SU-DHL-6 (cell line): ENCODE results near the gene PTDSS2.
"Not testable (repeated sequence)": the region's sequence is repeated elsewhere in the genome, so short reads cannot be mapped to it uniquely, and the experiment has no call there.

ENCODE experiments used
- H2AFZ ChIP-seq: fragments of 200-600 bp; sonication (generic); 2 replicates; pipeline ENCODE4 v1.6.1; 2014; ENCODE audit warnings: low read depth, mild to moderate bottlenecking, moderate library complexity, mixed read lengths, antibody characterized with exemption, low read length; ENCODE audit not compliant: severe bottlenecking
- H3F3A ChIP-seq: fragments of 200-600 bp; shearing (Covaris generic); 2 replicates; pipeline ENCODE4 v1.6.0; 2016; ENCODE audit warnings: antibody characterized with exemption, mild to moderate bottlenecking; ENCODE audit not compliant: insufficient read depth
- H3K27ac ChIP-seq: fragments of 200-600 bp; sonication (generic); 2 replicates; pipeline ENCODE4 v1.5.1; 2016; ENCODE audit warnings: low read depth, mild to moderate bottlenecking, low read length, moderate library complexity, mixed read lengths
- H3K27me3 ChIP-seq: fragments of 200-600 bp; sonication (generic), shearing (Covaris generic); 2 replicates; pipeline ENCODE4 v1.6.0; 2014; ENCODE audit warnings: mild to moderate bottlenecking, low read length
- H3K36me3 ChIP-seq: fragments of 200-600 bp; sonication (generic); 2 replicates; pipeline ENCODE4 v1.6.1; 2014; ENCODE audit warnings: mild to moderate bottlenecking, low read length, mixed read lengths
- H3K4me2 ChIP-seq: fragments of 300-600, 200-600 bp; shearing (Covaris generic), sonication (generic); 2 replicates; pipeline ENCODE4 v1.6.0; 2014; ENCODE audit warnings: low read length, low read depth, mild to moderate bottlenecking; ENCODE audit not compliant: poor library complexity, severe bottlenecking
- H3K4me3 ChIP-seq: fragments of 200-600 bp; sonication (generic); 2 replicates; pipeline ENCODE4 v1.5.1; 2014; ENCODE audit warnings: antibody characterized with exemption, low read length, mild to moderate bottlenecking, mixed read lengths; ENCODE audit not compliant: insufficient read depth, poor library complexity, severe bottlenecking
- H3K79me2 ChIP-seq: fragments of 200-600 bp; sonication (generic); 2 replicates; pipeline ENCODE4 v1.6.1; 2014; ENCODE audit warnings: mild to moderate bottlenecking, low read length, moderate library complexity; ENCODE audit not compliant: insufficient read depth
- H3K9ac ChIP-seq: fragments of 200-600 bp; sonication (generic); 2 replicates; pipeline ENCODE4 v1.7.0; 2014; ENCODE audit warnings: mild to moderate bottlenecking, low read length
- H3K9me2 ChIP-seq: fragments of 200-600 bp; sonication (generic); replicated peaks from 2 replicates; pipeline ENCODE4 v1.6.1; 2014; ENCODE audit warnings: low read length; ENCODE audit not compliant: insufficient read depth
- H3K9me3 ChIP-seq: fragments of 200-600 bp; sonication (generic); 2 replicates; pipeline ENCODE4 v1.6.1; 2014; ENCODE audit warnings: low read length, mixed read lengths; ENCODE audit not compliant: insufficient read depth
- H4K20me1 ChIP-seq: fragments of 200-600 bp; sonication (generic); 2 replicates; pipeline ENCODE4 v1.6.1; 2014; ENCODE audit warnings: low read depth, mild to moderate bottlenecking, antibody characterized with exemption, low read length, moderate library complexity, mixed read lengths
- EZH2phosphoT487 ChIP-seq: fragments of 200-600 bp; sonication (generic), shearing (Covaris generic); conservative IDR thresholded peaks from 2 replicates; pipeline ENCODE4 v1.6.1; 2018; ENCODE audit warnings: mild to moderate bottlenecking, antibody characterized with exemption, low read length, moderate library complexity, mixed read lengths
- TF ChIP-seq, protein P1 (sequence below): fragments of 200-600 bp; sonication (generic); IDR thresholded peaks from one replicate; pipeline ENCODE4 v1.5.1; 2017; ENCODE audit warnings: antibody characterized with exemption, mild to moderate bottlenecking, low read length, moderate library complexity; ENCODE audit not compliant: insufficient read depth, poor library complexity, severe bottlenecking

The PTDSS2 gene

DNA sequence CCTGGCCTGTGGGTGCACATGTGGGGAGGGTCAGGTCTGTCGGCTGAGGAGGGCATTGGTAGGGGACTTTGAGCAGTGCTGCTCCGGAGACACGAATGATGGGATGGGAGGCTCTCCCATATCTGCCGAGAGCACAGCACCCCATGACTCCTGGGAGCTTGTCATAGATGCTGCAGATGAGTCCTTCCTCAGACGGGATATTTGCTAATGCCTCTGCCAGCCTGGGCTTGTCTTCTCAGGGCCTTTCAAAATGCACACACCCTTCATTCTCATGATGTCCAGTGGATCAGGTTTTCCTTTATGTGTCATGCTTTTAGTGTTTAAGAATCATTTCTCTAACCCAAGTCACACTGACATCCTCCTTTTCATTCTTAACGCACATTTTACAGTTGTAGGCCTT is 65.1 kb downstream of the PTDSS2 start:
- no peak overlapping the region for H3K9ac ChIP-seq
- no peak overlapping the region for H2AFZ ChIP-seq
- no peaks in the 10 kb centered on the region for H3F3A ChIP-seq
- H3K9me2 ChIP-seq, result no peaks in the 10 kb centered on the region
- H3K9me3 ChIP-seq, result no peaks in the 10 kb centered on the region
- H3K79me2 ChIP-seq, result no peaks in the 10 kb centered on the region
- H4K20me1 ChIP-seq, result no peaks in the 10 kb centered on the region
- H3K4me3 ChIP-seq, result no peak overlapping the region
- no peaks in the 10 kb centered on the region for H3K36me3 ChIP-seq
- H3K27me3 ChIP-seq, result no peaks in the 10 kb centered on the region
- no peak overlapping the region for H3K4me2 ChIP-seq
- no peak for TF ChIP-seq EZH2phosphoT487
- TF ChIP-seq, protein P1, sequence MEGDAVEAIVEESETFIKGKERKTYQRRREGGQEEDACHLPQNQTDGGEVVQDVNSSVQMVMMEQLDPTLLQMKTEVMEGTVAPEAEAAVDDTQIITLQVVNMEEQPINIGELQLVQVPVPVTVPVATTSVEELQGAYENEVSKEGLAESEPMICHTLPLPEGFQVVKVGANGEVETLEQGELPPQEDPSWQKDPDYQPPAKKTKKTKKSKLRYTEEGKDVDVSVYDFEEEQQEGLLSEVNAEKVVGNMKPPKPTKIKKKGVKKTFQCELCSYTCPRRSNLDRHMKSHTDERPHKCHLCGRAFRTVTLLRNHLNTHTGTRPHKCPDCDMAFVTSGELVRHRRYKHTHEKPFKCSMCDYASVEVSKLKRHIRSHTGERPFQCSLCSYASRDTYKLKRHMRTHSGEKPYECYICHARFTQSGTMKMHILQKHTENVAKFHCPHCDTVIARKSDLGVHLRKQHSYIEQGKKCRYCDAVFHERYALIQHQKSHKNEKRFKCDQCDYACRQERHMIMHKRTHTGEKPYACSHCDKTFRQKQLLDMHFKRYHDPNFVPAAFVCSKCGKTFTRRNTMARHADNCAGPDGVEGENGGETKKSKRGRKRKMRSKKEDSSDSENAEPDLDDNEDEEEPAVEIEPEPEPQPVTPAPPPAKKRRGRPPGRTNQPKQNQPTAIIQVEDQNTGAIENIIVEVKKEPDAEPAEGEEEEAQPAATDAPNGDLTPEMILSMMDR, result no peak
- H3K27ac ChIP-seq, result no peak overlapping the region

DNA sequence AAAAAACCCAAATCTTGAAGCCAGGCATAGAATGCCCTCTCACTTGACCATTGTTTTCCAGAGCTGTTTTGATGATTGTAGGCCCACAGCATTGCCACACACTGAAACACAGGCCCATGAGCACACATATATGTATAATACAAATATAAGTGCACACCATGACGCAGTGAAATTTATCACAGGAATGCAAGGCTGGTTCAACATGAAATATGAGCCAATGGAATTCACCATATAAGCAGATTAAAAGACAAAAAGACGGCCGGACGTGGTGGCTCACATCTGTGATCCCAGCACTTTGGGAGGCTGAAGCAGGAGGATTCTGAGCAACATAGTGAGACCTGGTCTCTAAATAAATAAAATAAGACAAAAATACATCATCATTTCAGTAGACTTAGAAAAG is 66.3 kb downstream of the PTDSS2 start:
- Histone ChIP-seq H3K4me3 (no peak overlapping the region), H4K20me1 (no peaks in the 10 kb centered on the region), H3F3A (no peaks in the 10 kb centered on the region), H3K9me2 (no peaks in the 10 kb centered on the region), H3K9ac (no peak overlapping the region), H3K36me3 (no peaks in the 10 kb centered on the region), H3K79me2 (no peaks in the 10 kb centered on the region), H3K4me2 (no peak overlapping the region), H2AFZ (no peak overlapping the region), H3K9me3 (no peaks in the 10 kb centered on the region), H3K27ac (no peak overlapping the region), H3K27me3 (no peaks in the 10 kb centered on the region)
- TF ChIP-seq, protein P1, result no peak
- no peak for TF ChIP-seq EZH2phosphoT487

DNA sequence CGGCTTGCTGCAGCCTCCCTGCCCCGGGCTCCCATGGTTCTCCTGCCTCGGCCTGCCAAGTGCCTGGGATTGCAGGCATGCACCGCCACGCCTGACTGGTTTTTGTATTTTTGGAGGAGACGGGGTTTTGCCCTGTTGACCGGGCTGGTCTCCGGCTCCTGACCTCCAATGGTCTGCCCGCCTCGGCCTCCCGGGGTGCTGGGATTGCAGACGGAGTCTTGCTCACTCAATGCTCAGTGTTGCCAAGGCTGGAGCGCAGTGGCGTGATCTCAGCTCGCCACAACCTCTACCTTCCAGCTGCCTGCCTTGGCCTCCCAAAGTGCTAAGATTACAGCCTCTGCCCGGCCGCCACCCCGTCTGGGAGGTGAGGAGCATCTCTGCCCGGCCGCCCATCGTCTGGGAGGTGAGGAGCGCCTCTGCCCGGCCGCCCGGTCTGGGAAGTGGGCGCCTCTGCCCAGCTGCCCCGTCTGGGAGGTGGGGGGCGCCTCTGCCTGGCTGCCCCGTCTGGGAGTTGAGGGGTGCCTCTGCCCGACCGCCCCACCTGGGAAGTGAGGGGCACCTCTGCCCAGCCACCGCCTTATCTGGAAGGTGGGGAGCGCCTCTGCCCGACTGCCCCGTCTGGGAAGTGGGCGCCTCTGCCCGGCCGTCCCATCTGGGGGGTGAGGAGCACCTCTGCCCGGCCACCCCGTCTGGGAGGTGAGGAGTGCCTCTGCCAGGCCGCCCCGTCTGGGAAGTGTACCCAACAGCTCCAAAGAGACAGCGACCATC is 67.0 kb downstream of the PTDSS2 start:
- not testable (repeated sequence) for H3F3A ChIP-seq, H2AFZ ChIP-seq, H3K27ac ChIP-seq, H3K4me2 ChIP-seq, H3K9ac ChIP-seq, H4K20me1 ChIP-seq, H3K27me3 ChIP-seq, H3K9me2 ChIP-seq, H3K4me3 ChIP-seq, H3K36me3 ChIP-seq, H3K79me2 ChIP-seq, H3K9me3 ChIP-seq

DNA sequence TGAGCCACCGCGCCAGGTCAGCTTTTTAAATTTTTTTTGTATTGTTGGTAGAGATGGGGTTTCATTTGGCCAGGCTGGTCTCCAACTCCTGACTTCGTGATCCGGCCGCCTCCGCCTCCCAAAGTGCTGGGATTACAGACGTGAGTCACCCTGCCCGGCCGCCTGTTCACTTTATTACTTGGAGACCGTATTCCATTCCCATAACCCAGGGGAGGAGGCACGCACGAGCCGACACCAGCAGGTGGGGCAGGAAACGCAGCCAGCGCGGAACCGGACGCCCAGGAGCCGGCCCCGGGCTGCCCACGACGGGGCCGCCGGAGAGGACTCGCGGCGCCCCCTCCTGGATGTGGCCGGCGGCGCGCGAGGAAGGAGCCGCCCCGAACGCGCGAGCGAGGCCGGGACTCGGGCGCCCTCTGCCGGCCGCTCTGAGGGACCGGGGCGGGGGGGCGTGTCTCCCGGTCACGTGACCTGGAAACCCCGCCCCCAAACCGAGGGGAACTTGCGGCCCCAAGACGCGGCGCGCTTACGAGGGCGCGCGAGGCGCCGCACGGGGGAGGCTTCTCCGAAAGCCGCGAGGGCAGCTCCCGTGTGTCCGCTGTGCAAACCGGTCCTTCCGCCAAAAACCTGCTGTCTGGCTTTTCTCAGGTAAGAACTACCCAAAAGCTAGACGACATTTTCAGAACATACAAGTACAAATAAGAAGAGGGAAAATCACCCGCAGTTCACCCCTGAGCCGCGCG is 68.6 kb downstream of the PTDSS2 start:
- H3K9me3 ChIP-seq, result no peaks in the 10 kb centered on the region
- no peaks in the 10 kb centered on the region for H3K27me3 ChIP-seq
- peak overlapping the region; percentile 34 for H3K4me2 ChIP-seq
- no peaks in the 10 kb centered on the region for H3K9me2 ChIP-seq
- no peak overlapping the region for H3K9ac ChIP-seq
- peak overlapping the region; percentile 62 for H2AFZ ChIP-seq
- no peaks in the 10 kb centered on the region for H3F3A ChIP-seq
- H3K36me3 ChIP-seq, result no peaks in the 10 kb centered on the region
- no peaks in the 10 kb centered on the region for H3K79me2 ChIP-seq
- H3K27ac ChIP-seq, result no peak overlapping the region
- no peak overlapping the region for H3K4me3 ChIP-seq
- TF ChIP-seq, protein P1, result peak; percentile 100
- TF ChIP-seq EZH2phosphoT487, result no peak
- no peaks in the 10 kb centered on the region for H4K20me1 ChIP-seq
